Measurements from ENCODE around the gene ANKRD60.

ANKRD60 gene

GRCh38 chr20:58188527-58188926 is 39.9 kb downstream of the ANKRD60 start:
- no peak for DNase-seq

- DNase-seq = no peak
Observed at GRCh38 chr20:58184984-58185383, 43.5 kb downstream of the ANKRD60 start.

- no peak for DNase-seq
Observed at GRCh38 chr20:58184063-58184462, 44.4 kb downstream of the ANKRD60 start.

- DNase-seq = no peak
Observed at GRCh38 chr20:58182521-58183140, 45.8 kb downstream of the ANKRD60 start.

GRCh38 chr20:58179432-58180099 is 48.9 kb downstream of the ANKRD60 start:
- DNase-seq = no peak

- DNase-seq = no peak
Observed at GRCh38 chr20:58179083-58179431, 49.4 kb downstream of the ANKRD60 start.

GRCh38 chr20:58177799-58178198 is 50.7 kb downstream of the ANKRD60 start:
- DNase-seq = no peak

GRCh38 chr20:58175836-58176235 is 52.6 kb downstream of the ANKRD60 start:
- no peak for DNase-seq

- no peak for DNase-seq
Observed at GRCh38 chr20:58175425-58175824, 53.0 kb downstream of the ANKRD60 start.

GRCh38 chr20:58174708-58175280 is 53.7 kb downstream of the ANKRD60 start:
- no peak for DNase-seq

- DNase-seq = no peak
Observed at GRCh38 chr20:58173930-58174707, 54.3 kb downstream of the ANKRD60 start.

GRCh38 chr20:58173091-58173490 is 55.4 kb downstream of the ANKRD60 start:
- no peak for DNase-seq

- DNase-seq = no peak
Observed at GRCh38 chr20:58171796-58172425, 56.5 kb downstream of the ANKRD60 start.

GRCh38 chr20:58169450-58169849 is 59.0 kb downstream of the ANKRD60 start:
- DNase-seq = no peak

- DNase-seq = no peak
Observed at GRCh38 chr20:58168843-58169242, 59.6 kb downstream of the ANKRD60 start.

- no peak for DNase-seq
Observed at GRCh38 chr20:58167759-58168158, 60.7 kb downstream of the ANKRD60 start.

All from NCI-H226 (cell line).